Hepatocyte (in vitro differentiated cells): ENCODE results near the gene MESD. TPM values are rescaled to one million over a fixed set of nuclear protein-coding genes. Genes with fewer than 3 reads are reported as not detected.
"Not testable (repeated sequence)": the region's sequence is repeated elsewhere in the genome, so short reads cannot be mapped to it uniquely, and the experiment has no call there.

Source experiments
- DNase-seq: peaks from one replicate; pipeline ENCODE4 v3.0.0-alpha.2; 2016; ENCODE audit warnings: low spot score
- H2AFZ ChIP-seq: fragments of 200-600 bp; sonication (generic); 2 replicates; pipeline ENCODE4 v1.6.0; 2016; ENCODE audit warnings: antibody characterized with exemption, mild to moderate bottlenecking
- H3K27ac ChIP-seq: fragments of 200-600 bp; sonication (generic); 2 replicates; pipeline ENCODE4 v1.5.1; 2016; ENCODE audit warnings: mild to moderate bottlenecking
- H3K27me3 ChIP-seq: fragments of 200-600 bp; sonication (generic); 2 replicates; pipeline ENCODE4 v1.6.1; 2016
- H3K36me3 ChIP-seq: fragments of 200-600 bp; sonication (generic); replicated peaks from 2 replicates; pipeline ENCODE4 v1.5.1; 2016; ENCODE audit warnings: low read depth; ENCODE audit not compliant: insufficient read depth
- H3K4me1 ChIP-seq: fragments of 200-600 bp; sonication (generic); 2 replicates; pipeline ENCODE4 v1.5.1; 2016; ENCODE audit warnings: mild to moderate bottlenecking, moderate library complexity; ENCODE audit not compliant: insufficient read depth
- H3K4me2 ChIP-seq: fragments of 200-600 bp; sonication (generic); 2 replicates; pipeline ENCODE4 v1.6.0; 2016
- H3K4me3 ChIP-seq: fragments of 200-600 bp; sonication (generic); 2 replicates; pipeline ENCODE4 v1.5.1; 2016; ENCODE audit warnings: mild to moderate bottlenecking
- H3K79me2 ChIP-seq: fragments of 200-600 bp; sonication (generic); 2 replicates; pipeline ENCODE4 v1.6.0; 2017; ENCODE audit warnings: mild to moderate bottlenecking
- H3K9me2 ChIP-seq: fragments of 200-600 bp; sonication (generic); replicated peaks from 2 replicates; pipeline ENCODE4 v1.6.0; 2017; ENCODE audit warnings: mild to moderate bottlenecking; ENCODE audit not compliant: insufficient read depth
- H3K9me3 ChIP-seq: fragments of 200-600 bp; sonication (generic); 2 replicates; pipeline ENCODE4 v1.5.1; 2016; ENCODE audit warnings: low read depth, mild to moderate bottlenecking
- H4K20me1 ChIP-seq: fragments of 200-600 bp; sonication (generic); 2 replicates; pipeline ENCODE4 v1.6.0; 2016; ENCODE audit warnings: mild to moderate bottlenecking; ENCODE audit not compliant: insufficient read depth, poor library complexity, severe bottlenecking
- EZH2 ChIP-seq: fragments of 200-600 bp; sonication (generic); IDR thresholded peaks from 2 replicates; pipeline ENCODE4 v1.6.1; 2016; ENCODE audit warnings: antibody characterized with exemption, mild to moderate bottlenecking, borderline replicate concordance
- EZH2phosphoT487 ChIP-seq: fragments of 200-600 bp; sonication (generic); IDR thresholded peaks from one replicate; pipeline ENCODE4 v1.6.1; 2018; ENCODE audit warnings: antibody characterized with exemption, mild to moderate bottlenecking, low read depth, moderate library complexity; ENCODE audit not compliant: unreplicated experiment, severe bottlenecking
- WGBS: methylation state at CpG from one replicate; pipeline ENCODE4 v1.1.6; 2016; ENCODE audit warnings: low lambda C conversion rate; ENCODE audit errors: missing lambda C conversion rate; 5-methylcytosine and 5-hydroxymethylcytosine counted together
- polyA plus RNA-seq: library from polyadenylated mRNA; unstranded; fragments of >200 nt; fragmentation: Nextera tagmentation; extraction: Ambion mirVana; gene quantifications from 2 replicates; pipeline ENCODE4 v1.2.1, GENCODE V29; 2016
- total RNA-seq: library from RNA; depleted of rRNA; stranded (reverse); fragments of >200 nt; gene quantifications from 2 replicates; pipeline ENCODE4 v1.2.3, GENCODE V29; 2014
- TF ChIP-seq, protein P1 (sequence below): fragments of 200-600 bp; sonication (generic); IDR thresholded peaks from 2 replicates; pipeline ENCODE4 v1.5.1; 2016; ENCODE audit warnings: antibody characterized with exemption, mild to moderate bottlenecking; ENCODE audit not compliant: poor library complexity

MESD gene
- total and polyA plus RNA-seq, 2 experiments from 2014 or later, result 27.1 to 52.2 TPM

DNA sequence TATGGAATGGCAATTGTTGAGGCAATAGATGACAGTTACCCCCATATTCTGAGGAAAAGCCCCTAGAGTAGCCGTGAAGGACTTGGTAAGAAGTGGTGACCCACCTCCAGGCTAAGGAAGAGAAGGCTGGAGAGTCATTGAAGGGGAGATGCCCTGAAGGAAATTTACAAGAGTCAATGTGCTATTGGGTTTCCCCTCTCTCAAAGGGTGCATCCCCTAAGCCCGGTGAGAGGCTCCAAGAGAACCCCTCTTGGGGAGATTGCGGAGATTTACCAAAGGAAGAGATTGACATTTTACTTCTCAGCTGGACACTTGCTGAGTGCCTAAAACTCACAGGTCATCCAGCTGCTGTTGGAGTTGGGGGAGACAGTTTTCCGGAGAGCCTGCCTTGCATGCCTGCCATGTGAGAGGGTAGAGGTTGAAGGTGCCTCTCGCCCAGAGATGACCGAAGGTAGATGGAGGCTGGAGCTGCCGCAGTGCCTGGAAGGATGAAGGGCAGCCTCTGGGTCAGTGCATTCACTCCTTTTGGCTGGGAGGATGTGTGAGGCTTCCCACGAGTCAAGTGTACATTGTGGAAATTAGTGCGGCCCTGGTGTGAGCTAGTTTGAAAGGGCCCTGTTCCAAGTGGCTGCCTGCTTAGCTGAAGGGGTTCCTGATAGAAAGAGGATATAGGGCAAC is 30.7 kb downstream of the MESD start:
- DNase-seq, result no peak
- Histone ChIP-seq H4K20me1 (no peaks in the 10 kb centered on the region), H3K4me3 (no peak overlapping the region), H3K27me3 (no peaks in the 10 kb centered on the region), H3K27ac (no peak overlapping the region), H3K79me2 (no peaks in the 10 kb centered on the region), H3K4me2 (no peak overlapping the region), H2AFZ (no peak overlapping the region), H3K9me3 (no peaks in the 10 kb centered on the region), H3K9me2 (no peaks in the 10 kb centered on the region), H3K36me3 (no peaks in the 10 kb centered on the region), H3K4me1 (no peaks in the 10 kb centered on the region)
- TF ChIP-seq, protein P1, sequence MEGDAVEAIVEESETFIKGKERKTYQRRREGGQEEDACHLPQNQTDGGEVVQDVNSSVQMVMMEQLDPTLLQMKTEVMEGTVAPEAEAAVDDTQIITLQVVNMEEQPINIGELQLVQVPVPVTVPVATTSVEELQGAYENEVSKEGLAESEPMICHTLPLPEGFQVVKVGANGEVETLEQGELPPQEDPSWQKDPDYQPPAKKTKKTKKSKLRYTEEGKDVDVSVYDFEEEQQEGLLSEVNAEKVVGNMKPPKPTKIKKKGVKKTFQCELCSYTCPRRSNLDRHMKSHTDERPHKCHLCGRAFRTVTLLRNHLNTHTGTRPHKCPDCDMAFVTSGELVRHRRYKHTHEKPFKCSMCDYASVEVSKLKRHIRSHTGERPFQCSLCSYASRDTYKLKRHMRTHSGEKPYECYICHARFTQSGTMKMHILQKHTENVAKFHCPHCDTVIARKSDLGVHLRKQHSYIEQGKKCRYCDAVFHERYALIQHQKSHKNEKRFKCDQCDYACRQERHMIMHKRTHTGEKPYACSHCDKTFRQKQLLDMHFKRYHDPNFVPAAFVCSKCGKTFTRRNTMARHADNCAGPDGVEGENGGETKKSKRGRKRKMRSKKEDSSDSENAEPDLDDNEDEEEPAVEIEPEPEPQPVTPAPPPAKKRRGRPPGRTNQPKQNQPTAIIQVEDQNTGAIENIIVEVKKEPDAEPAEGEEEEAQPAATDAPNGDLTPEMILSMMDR, result no peak
- TF ChIP-seq EZH2, result no peak
- no peak for TF ChIP-seq EZH2phosphoT487
- WGBS, result 97% methylated on average over 9 of the region's 9 CpGs

DNA sequence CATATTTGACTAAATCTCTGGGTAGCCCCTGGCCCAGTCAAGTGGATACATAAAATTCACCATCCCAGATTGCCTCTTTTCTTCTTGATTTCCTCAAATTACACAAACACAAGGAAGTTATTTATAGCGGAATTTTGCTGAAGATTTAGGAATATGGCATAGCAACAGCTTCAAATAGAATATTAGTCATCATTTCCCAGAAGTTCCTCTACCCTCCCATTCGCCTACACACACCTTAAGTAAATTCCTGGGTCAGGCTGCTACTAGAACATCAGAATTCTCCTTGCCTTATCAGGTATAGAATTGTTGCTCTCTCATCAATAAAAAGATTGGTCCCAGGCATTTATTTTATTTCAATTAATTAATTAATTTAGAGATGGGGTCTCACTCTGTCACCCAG is 31.6 kb downstream of the MESD start:
- no peak for DNase-seq
- Histone ChIP-seq H3K9me2 (no peaks in the 10 kb centered on the region), H3K27me3 (no peaks in the 10 kb centered on the region), H3K9me3 (no peaks in the 10 kb centered on the region), H3K36me3 (no peaks in the 10 kb centered on the region), H3K4me2 (no peak overlapping the region), H3K4me3 (no peak overlapping the region), H3K79me2 (no peaks in the 10 kb centered on the region), H3K4me1 (no peaks in the 10 kb centered on the region), H3K27ac (no peak overlapping the region), H2AFZ (no peak overlapping the region), H4K20me1 (no peaks in the 10 kb centered on the region)
- 89% methylated on average over 2 of the region's 2 CpGs for WGBS
- TF ChIP-seq EZH2phosphoT487 (no peak), EZH2 (no peak)
- TF ChIP-seq, protein P1, result no peak

DNA sequence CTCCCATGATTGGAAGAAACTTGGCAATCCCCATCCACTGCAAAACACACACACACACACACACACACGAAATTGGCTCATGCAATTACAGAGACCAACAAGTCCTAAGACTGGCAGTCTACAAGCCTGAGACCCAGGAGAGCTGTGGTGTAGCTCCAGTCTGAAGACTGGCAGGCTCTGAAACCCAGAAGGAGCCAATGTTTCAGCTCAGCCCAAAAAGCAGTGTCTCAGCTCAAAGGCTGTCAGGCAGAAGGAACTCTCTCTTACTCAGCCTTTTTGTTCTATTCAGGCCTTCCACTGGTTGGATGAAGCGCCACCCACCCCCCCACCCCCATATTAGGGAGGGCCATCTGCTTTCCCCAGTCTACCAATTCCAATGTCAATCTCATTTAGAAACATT is 32.1 kb downstream of the MESD start:
- Histone ChIP-seq H3K79me2 (no peaks in the 10 kb centered on the region), H3K9me2 (no peaks in the 10 kb centered on the region), H3K4me3 (no peak overlapping the region), H2AFZ (no peak overlapping the region), H3K27ac (no peak overlapping the region), H3K4me2 (no peak overlapping the region), H3K4me1 (no peaks in the 10 kb centered on the region), H3K9me3 (no peaks in the 10 kb centered on the region), H3K27me3 (no peaks in the 10 kb centered on the region), H3K36me3 (no peaks in the 10 kb centered on the region), H4K20me1 (no peaks in the 10 kb centered on the region)
- no peak for DNase-seq
- TF ChIP-seq EZH2 (no peak), EZH2phosphoT487 (no peak)
- TF ChIP-seq, protein P1, result no peak
- WGBS, result 93% methylated on average over 2 of the region's 2 CpGs

DNA sequence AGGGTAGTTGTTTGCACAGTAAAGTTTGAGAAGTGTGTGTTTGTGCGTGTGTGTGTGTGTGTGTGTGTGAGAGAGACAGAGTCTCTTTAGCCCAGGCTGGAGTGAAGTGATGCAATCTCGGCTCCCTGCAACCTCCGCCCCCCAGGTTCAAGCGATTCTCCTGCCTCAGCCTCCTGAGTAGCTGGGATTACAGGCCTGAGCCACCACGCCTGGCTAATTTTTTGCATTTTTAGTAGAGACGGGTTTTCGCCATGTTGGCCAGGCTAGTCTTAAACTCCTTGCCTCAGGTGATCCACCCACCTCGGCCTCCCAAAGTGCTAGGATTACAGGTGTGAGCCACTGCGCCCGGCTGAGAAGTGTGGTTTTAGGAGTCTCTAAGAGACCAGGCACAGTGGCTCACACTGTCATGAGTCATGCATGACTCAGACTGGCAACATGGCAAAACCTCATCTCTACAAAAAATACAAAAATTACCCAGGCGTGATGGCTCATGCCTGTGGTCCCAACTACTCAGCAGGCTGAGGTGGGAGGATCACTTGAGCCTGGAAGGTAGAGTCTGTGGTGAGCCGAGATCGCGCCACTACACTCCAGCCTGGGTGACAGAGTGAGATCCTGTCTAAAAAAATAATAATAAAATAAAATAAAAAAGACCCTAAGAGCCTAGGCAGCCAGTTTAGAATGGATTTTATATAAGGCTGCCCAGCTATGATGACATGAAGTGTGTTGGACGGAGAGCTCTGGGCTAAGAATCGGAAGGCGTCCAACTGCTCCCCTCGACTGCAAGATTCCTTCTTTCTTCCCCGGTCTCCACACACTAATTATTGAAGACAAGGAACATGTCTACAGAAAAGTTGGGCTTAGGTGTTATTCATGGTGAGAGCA is 33.8 kb downstream of the MESD start:
- not testable (repeated sequence) for H3K79me2 ChIP-seq, H4K20me1 ChIP-seq, H3K27me3 ChIP-seq, DNase-seq, H3K9me2 ChIP-seq, H3K4me2 ChIP-seq, H2AFZ ChIP-seq, H3K4me3 ChIP-seq, H3K27ac ChIP-seq, H3K36me3 ChIP-seq, H3K9me3 ChIP-seq, H3K4me1 ChIP-seq
- 91% methylated on average over 19 of the region's 19 CpGs for WGBS
